Stimulated activated CD8-positive, alpha-beta memory T cell treated with anti-CD3 and anti-CD28 coated beads, Interleukin-15, amount 100 ng/mL, for 48 hours (primary cell): ENCODE data around the gene SNIP1.
"Not testable (repeated sequence)": the region's sequence is repeated elsewhere in the genome, so short reads cannot be mapped to it uniquely, and the experiment has no call there.

ENCODE experiments used
- DNase-seq, 2 donors: peaks; one replicate each; pipeline ENCODE4 v3.0.0-alpha.2; 2020; ENCODE audit warnings: low read depth in 2 of 2

The SNIP1 gene

GRCh38 chr1:37513795-37514349 is 40.2 kb downstream of the SNIP1 start:
- peak; percentile 57 to 60 for DNase-seq

GRCh38 chr1:37509181-37509580 is 44.9 kb downstream of the SNIP1 start:
- no peak for DNase-seq

GRCh38 chr1:37506740-37507139 is 47.4 kb downstream of the SNIP1 start:
- no peak for DNase-seq

- DNase-seq: not testable (repeated sequence)
Observed at GRCh38 chr1:37502791-37503190, 51.3 kb downstream of the SNIP1 start.

GRCh38 chr1:37502104-37502503 is 52.0 kb downstream of the SNIP1 start:
- no peak for DNase-seq

GRCh38 chr1:37501661-37502060 is 52.4 kb downstream of the SNIP1 start:
- no peak for DNase-seq

GRCh38 chr1:37498872-37499617 is 55.0 kb downstream of the SNIP1 start:
- DNase-seq: no peak

- DNase-seq: no peak
Observed at GRCh38 chr1:37497832-37498231, 56.3 kb downstream of the SNIP1 start.

GRCh38 chr1:37495875-37496274 is 58.2 kb downstream of the SNIP1 start:
- no peak for DNase-seq

- DNase-seq: no peak
Observed at GRCh38 chr1:37493336-37494098, 60.6 kb downstream of the SNIP1 start.

- DNase-seq: no peak
Observed at GRCh38 chr1:37487619-37487984, 66.5 kb downstream of the SNIP1 start.

GRCh38 chr1:37486680-37487618 is 67.1 kb downstream of the SNIP1 start:
- DNase-seq: peak in 1 of 2 donors; percentile 60

GRCh38 chr1:37485902-37486679 is 68.0 kb downstream of the SNIP1 start:
- no peak for DNase-seq
